DMS79 (cell line): Measurements from ENCODE around the gene POFUT2.

Experiments used
- DNase-seq: peaks from one replicate; lab custom pipeline; 2025; lab: John Stamatoyannopoulos, UW

POFUT2 gene

DNA sequence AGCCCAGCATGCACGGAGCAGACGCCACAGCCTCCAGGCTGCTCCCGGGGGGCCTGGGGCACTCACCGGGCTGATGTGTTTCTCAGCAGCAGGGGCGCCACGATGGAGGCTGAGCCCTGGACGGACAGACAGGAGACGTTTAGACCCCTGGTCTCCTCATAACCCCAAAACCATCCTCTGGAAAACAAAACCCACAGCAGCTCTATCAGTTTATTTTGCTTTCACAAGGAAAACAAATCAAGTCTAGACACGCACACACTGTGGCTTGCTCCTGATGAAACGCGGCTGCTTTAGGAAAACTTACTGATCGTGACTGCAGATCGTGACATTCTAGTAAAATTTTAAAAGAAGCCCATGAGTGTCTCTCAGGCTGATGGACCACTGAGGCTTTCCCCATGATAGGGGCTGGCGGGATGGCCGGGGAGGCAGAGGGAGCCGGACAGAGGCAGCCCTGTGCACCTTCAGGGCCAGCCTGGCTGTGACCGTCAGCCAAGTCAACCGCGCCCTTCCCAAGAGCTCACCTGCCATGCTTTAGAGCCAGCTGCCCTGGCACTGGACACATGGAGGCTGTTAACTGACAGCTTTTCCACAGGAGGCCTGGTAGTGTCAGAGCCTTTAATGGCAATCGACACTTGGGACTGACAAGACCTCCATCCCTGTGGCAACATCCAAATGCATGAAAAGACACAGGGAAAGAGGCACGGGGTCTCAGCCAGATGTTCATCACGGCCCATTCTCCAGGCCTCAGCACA is 5.2 kb downstream of the POFUT2 start:
- no peak for DNase-seq

- DNase-seq, result no peak
These were observed 6.0 kb downstream of the POFUT2 start for GRCh38 chr21:45281411-45282282.

GRCh38 chr21:45280969-45281368 is 6.7 kb downstream of the POFUT2 start:
- DNase-seq, result no peak

DNA sequence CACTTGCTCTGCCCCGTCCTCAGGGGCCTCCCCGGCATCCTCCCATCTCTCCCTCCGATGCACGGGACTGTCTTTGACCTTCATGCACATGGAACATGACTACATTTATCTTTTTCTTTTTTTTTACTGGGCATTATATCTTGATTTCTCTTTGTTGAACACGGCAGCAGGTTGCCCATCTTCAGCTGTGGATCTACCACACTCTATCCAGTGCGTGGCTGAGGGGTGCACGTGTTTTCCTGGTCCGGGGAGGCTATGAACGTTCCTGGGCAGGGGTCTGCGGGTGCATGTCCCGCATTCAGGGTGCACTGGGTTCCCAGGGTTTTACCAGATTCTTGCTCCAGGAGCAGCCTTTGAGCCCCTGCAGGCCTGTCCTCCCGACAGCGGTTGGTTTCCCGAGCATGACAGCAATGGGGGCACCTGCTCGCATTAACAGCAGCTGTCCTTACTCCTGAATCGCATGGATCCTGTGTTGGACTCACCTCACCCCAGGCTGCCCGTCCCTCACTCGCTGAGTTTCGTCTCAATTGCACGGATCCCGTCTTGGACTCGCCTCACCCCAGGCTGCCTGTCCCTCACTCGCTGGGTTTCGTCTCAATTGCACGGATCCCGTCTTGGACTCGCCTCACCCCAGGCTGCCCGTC is 7.4 kb downstream of the POFUT2 start:
- no peak for DNase-seq

DNA sequence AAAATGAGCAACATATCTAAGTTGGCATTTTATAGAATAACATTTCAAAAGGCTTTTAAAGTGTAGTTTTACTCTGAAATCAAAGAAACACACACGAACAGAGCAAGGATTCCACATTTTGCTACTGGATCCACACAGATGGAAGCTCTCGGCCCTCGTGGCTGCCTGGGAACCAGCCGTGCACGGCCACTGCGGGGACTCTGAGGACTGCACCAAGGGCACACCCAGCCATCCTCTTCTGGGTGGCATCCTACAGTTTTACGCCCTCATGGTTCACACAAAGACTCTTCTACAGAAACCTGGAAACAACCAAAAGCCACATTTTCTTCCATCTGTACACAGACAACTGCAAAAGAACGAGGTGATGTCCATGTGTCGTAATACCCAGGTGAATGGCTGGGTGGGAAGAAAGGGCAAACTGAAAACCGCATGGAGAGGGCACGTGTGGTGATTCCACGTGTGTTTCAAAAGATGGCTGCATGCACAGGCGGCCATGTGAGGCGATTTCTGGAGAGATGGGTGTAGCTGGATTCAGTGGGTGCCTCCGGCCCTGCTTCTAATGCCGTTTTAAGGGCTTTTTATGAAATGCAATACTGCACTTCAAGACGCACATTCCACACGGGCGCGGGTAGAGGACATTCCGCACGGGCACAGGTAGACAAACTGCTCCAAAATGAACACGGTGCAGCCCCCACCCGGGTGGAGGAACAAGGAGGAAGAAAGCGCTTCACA is 8.1 kb downstream of the POFUT2 start:
- DNase-seq, result no peak

DNA sequence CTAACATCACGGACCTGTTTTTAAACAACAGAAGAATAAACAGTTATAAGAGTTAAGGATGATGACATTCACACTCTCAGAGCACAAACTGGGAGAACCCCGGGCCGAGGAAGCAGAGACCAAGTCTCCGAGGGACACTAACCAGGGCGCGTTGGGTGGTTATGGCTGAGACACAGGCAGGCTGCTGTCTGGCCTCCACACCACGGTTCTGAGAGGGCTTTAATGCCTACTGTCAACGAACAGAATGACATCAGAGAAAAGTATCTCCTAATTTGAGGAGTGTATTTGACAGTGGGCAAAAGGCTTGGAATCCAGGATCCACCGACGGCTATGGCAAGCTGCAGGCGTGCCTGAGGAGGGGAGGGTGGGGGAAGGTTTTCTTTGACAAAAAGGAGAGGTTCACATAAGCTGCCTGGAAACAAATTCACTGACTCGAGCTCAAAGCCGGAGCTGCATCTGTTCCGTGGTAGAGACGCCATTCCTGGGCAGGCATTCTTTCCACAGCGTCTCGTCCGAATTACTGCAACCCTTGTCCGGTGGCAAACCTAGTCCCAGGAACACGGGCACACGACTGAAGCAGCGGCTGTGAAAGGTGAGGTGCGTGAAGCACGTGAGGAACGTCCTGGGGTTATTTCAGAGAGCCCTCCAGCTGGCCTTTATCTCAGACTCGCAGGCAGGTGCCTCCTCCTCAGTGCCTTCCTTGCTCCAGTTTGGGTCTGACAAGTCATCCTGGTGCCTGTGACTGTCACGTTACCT is 9.4 kb downstream of the POFUT2 start:
- DNase-seq, result no peak

DNA sequence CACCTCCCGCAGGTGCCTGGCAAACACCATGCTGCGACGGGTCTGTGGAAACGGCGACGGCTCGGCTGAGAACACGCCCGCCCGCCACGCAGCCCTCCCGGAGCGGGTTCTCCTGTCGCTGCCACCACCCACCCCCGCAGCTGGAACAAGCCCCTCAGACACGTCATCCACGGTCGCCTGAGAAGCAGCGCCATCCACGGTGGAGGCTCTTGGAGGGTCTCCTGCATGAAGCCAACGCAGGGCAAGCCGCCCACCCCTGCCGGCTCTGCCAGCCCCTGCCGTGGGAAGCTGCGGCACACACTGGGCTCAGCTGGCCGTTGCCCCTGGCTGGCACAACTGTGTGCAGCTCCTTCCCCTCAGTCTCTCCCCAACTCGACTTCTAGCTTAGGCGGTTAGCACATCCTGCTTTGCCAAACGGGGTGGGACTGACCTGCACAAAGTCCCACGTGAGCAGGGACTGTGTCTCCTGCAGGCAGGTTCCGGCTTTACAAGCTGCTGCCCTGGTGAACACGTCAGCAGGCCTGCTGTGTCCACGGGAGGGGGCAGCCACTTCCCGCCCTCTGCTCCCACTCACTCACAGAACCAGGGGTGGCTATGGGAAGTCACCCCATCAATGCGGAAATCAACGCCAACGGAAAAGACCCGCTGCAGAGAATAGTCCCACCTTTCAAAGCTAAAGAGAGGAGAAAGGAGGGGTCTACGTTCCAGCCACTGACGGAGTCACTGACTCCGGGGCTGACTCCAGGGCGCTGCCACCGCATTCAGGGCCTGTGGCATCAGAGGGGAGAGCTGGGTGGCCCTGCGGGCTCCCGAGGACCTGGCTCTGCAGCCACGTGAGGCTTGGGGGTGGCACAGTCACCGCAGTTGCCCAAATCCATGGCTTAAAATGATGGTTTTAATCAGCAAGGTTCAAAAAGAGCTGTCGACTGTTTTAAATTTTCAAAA is 10.3 kb downstream of the POFUT2 start:
- DNase-seq, result no peak

GRCh38 chr21:45276596-45276995 is 11.1 kb downstream of the POFUT2 start:
- DNase-seq, result no peak

DNA sequence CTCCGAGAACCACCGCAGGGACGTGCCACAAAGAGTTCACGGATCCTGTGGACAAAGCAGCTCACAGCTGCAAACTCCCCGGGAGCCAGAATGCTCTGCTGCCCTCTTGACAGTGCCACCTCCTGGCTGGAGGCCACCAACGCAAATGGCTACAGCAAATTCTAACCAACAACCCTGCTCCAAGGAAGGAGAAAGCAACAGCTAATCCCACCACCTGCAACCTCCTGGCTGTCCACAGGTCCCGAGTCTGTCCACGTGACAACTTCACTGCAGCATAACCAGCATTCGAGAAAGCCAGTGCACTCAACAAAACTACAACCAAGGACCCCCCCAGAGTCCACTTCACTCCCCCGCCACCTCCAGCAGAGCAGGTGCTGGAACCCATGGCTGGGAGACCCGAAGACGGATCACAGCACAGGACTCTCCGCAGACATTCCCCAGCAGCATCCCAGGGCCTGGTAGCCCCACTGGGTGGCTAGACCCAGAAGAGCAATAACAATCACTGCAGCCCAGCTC is 17.3 kb downstream of the POFUT2 start:
- no peak for DNase-seq

DNA sequence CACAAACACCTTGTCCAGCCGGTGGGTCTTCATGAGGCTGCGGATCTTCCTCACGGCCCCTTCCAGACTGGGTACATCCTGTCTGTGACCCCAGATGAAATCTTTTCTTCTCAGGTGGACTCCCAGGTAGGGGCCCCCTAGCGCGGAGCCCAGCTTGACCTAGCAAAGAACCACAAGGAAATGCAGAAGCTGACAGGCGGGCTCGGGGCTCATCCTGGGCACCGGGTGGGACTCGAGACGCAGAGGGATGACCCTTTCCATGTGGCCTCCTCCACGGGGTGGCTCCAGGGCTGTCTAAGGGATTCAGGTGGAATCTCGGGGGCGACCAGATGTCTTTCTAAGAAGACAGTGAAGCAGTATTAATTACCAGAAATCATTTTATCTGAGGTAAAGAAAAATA is 17.8 kb downstream of the POFUT2 start:
- DNase-seq, result no peak

DNA sequence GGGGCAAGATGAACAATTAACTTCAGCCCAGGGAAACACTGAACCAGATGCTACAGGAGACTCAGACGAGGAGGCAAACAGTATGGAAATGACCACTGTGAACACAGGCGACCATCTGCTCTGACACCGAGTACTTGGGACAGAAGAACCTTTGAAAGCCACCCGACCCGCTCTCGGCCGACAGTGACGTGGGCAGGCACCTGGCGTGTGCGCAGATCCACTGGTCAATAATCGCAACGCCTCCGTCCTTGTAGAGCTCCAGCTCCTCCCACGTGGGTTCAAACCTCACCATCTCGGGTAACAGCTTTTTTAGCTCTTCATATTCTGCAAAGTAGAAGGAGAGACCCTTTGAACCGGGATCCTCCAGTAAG is 20.3 kb downstream of the POFUT2 start:
- DNase-seq, result no peak

DNA sequence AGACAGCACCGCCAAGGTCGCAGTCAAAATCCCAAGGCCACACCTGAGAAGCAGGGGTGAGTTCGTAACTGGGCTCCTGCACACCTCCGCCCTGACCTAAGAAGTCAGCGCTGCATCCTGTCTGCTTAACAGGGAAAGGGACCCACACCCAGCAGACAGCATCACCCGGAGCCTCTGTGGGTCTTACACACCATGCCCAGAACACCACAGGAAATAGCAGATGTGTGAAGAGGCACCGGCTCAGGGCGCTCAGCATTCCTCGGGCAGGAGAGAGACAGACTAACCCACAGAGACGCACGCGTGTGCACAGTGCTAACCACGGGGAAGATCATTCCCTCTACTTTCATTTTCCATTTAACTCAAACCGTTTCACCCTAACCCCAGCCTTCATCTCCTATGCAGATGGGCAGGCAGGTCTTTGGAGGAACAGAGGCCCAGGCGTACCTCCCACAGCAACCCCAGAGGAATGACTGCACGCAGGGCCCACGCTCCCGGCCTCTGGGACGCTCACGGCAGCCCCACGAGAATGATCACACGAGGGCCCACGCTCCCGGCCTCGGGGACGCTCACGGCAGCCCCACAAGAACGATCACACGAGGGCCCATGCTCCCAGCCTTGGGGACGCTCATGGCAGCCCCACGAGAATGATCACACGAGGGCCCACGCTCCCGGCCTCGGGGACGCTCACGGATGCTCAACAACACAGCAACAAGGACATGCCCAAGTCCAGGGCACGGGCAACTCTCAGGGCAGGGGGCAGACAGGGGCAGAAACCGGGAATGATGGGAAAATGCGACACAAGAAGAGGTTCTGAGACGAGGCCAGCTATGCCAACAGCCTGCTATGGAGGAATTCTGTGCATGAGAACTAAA is 20.9 kb downstream of the POFUT2 start:
- no peak for DNase-seq

- DNase-seq, result no peak
These were observed 21.8 kb downstream of the POFUT2 start for GRCh38 chr21:45265721-45266517.

- no peak for DNase-seq
These were observed 22.7 kb downstream of the POFUT2 start for GRCh38 chr21:45264912-45265515.

- DNase-seq, result no peak
These were observed 23.4 kb downstream of the POFUT2 start for GRCh38 chr21:45264146-45264911.

GRCh38 chr21:45263534-45263933 is 24.2 kb downstream of the POFUT2 start:
- DNase-seq, result no peak

DNA sequence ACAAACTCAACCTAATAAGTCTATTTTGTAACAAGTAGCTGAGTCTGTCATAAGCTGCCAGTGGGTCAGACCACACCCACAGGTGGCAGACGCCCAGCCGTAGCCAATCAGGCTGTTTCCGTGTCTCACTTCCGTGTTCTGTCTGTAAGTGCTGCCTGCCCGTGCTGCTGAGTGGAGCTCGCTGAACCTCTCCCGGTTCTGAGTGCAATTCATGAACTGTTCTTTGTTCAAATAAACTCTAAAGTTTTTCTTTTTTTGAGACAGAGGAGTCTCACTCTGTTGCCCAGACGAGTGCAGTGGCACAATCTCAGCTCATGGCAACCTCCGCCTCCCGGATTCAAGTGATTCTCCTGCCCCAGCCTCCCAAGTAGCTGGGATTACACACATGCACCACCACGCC is 25.1 kb downstream of the POFUT2 start:
- no peak for DNase-seq
